Measurements from ENCODE around the gene SLC36A3.

DNA sequence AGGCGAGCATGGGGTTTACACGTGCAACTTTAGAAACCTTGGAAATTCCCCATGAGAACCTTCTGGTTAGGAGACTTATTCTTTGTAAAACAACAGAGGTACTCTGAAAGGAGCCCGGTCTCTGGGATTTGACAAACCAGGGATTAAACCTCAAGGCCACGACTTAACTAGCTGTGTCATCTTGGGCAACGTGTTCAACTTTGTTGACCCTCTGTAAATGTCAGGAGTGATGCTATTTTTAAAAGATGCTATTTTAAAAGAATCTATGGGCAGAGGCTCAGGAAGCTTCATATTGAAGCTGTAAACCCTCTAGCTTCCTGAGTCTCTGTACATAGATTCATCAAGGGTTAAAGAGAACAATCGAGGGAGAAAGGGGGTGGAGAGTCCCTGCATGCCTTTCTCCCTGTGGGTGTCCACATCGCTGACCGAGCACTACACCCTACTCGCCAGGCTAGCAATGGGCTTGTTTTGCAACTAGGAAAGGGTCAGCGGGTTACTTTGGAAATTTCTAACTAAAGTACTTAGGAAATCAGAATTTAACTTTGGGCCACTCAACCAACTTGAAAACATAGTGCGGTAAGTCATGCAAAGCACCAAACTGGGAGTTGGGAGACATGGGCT is 41.7 kb upstream of the SLC36A3 start:
- TF ChIP-seq POLR2AphosphoS5 (IDR thresholded peaks at IDR 0.05; ENCODE audit: low read depth, low read length) (no peak), POLR2A (IDR thresholded peaks at IDR 0.05; ENCODE audit: low read depth, low read length) (no peak), PAX5 (IDR thresholded peaks at IDR 0.05; ENCODE audit: insufficient read depth, low read length, severe bottlenecking) (no peak), TAF1 (IDR thresholded peaks at IDR 0.05; ENCODE audit: low read depth, low read length) (no peak)

Data from GM12891 (cell line).